A673 (cell line): ENCODE data around the gene GNAT1.

Source experiments
- CTCF ChIP-seq: fragments of 300-800, 200-600 bp; sonication (generic); conservative IDR thresholded peaks from 2 replicates; pipeline ENCODE4 v1.5.1; 2017; ENCODE audit warnings: low read depth, mild to moderate bottlenecking, antibody characterized with exemption, low read length, moderate library complexity, mixed read lengths
- EZH2 ChIP-seq: fragments of 200-600 bp; sonication (generic); IDR thresholded peaks from 2 replicates; pipeline ENCODE4 v1.6.1; 2017; ENCODE audit warnings: borderline replicate concordance, low read depth, mild to moderate bottlenecking, mixed read lengths, antibody characterized with exemption, low read length; ENCODE audit not compliant: poor library complexity, severe bottlenecking

GRCh38 chr3:50189989-50190388 is 1.4 kb upstream of the GNAT1 start:
- no peak for TF ChIP-seq CTCF
- TF ChIP-seq EZH2: no peak
